Uterus (tissue), 4 donors: Measurements from ENCODE around the gene LIFR. TPM values are rescaled to one million over a fixed set of nuclear protein-coding genes. Genes with fewer than 3 reads are reported as not detected.

Experiments
- DNase-seq, 2 donors: peaks; one replicate each; pipeline ENCODE4 v3.0.0-alpha.2; 2019 to 2020
- H3K27ac ChIP-seq, 2 donors: fragments of 200-600 bp; sonication (generic); 1 replicate in 1 of 2; 2 replicates in 1 of 2; pipeline ENCODE4 v1.5.1; 2016 to 2018
- H3K27me3 ChIP-seq, 2 donors: fragments of 200-600 bp; sonication (generic); one replicate each; pipeline ENCODE4 v1.5.1; 2018 to 2019; ENCODE audit warnings: control low read depth in 1 of 2
- H3K36me3 ChIP-seq, 2 donors: fragments of 200-600 bp; sonication (generic); one replicate each; pipeline ENCODE4 v1.5.1; 2019; ENCODE audit warnings: control low read depth in 1 of 2
- H3K4me1 ChIP-seq, 2 donors: fragments of 200-600 bp; sonication (generic); one replicate each; pipeline ENCODE4 v1.5.1; 2018 to 2019; ENCODE audit warnings: control low read depth in 1 of 2
- H3K4me3 ChIP-seq, 2 donors: fragments of 200-600 bp; sonication (generic); 1 replicate in 1 of 2; 2 replicates in 1 of 2; pipeline ENCODE4 v1.5.1; 2018 to 2019; ENCODE audit warnings: mild to moderate bottlenecking in 1 of 2
- H3K9me3 ChIP-seq, 2 donors: fragments of 200-600 bp; sonication (generic); one replicate each; pipeline ENCODE4 v1.5.1; 2019; ENCODE audit warnings: control low read depth in 1 of 2
- POLR2A ChIP-seq, 2 donors: fragments of 450-650 bp; IDR thresholded peaks; one replicate each; pipeline ENCODE4 v1.6.1; 2016; ENCODE audit warnings: antibody characterized with exemption in 2 of 2, mild to moderate bottlenecking in 1 of 2, moderate library complexity in 1 of 2
- intact Hi-C: fragments of 100-400 bp; cut with DNase I; formaldehyde crosslinking; loops from one replicate; pipeline ENCODE4 v1.15.1; 2023; ENCODE audit warnings: low total_unique reads
- total RNA-seq, 4 donors: library from RNA; depleted of rRNA in 3 of 4; stranded (reverse); fragments of >200 nt in 3 of 4; gene quantifications; one replicate each; pipeline versions ENCODE4 v1.1.0 to v1.2.4, GENCODE V29; 2014 to 2023
- TF ChIP-seq, protein P1 (sequence below), 4 experiments: fragments of 200-600 bp in 2 of 4; fragments of 450-650 bp in 2 of 4; sonication (generic) in 2 of 4; IDR thresholded peaks; one replicate each; pipeline ENCODE4 v1.5.1; 2016 to 2019; ENCODE audit warnings: antibody characterized with exemption in 4 of 4, mild to moderate bottlenecking in 2 of 4, moderate library complexity in 1 of 4
- donor health status: DM: yes; HTN: yes; CAD: no.

LIFR gene
- total RNA-seq, 4 donors from 2014 or later = 141 to 310 (median 232) TPM

DNA sequence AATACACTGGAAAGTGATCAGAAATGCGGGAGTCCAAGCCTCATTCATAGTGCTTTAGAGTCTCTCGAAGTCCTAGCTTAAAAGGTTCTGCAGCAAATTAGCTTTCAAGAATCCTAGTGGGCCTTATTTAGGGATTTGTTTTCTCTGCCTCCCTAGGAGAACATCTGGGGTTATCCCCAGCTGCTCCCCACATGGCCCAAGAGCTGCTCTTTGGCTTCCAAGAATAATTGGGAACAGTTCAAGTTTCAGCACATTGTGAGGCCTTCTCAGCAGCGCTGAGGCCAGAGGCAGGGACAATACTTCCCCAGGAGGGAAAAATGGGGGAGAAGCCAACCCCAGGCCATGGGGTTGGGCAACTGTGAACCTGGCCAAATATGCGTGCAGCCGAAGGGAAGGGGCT, 108.7 kb downstream of the LIFR start:
- no peak for TF ChIP-seq POLR2A (IDR thresholded peaks at IDR 0.05)
- TF ChIP-seq, protein P1, sequence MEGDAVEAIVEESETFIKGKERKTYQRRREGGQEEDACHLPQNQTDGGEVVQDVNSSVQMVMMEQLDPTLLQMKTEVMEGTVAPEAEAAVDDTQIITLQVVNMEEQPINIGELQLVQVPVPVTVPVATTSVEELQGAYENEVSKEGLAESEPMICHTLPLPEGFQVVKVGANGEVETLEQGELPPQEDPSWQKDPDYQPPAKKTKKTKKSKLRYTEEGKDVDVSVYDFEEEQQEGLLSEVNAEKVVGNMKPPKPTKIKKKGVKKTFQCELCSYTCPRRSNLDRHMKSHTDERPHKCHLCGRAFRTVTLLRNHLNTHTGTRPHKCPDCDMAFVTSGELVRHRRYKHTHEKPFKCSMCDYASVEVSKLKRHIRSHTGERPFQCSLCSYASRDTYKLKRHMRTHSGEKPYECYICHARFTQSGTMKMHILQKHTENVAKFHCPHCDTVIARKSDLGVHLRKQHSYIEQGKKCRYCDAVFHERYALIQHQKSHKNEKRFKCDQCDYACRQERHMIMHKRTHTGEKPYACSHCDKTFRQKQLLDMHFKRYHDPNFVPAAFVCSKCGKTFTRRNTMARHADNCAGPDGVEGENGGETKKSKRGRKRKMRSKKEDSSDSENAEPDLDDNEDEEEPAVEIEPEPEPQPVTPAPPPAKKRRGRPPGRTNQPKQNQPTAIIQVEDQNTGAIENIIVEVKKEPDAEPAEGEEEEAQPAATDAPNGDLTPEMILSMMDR (IDR thresholded peaks at IDR 0.05) = no peak
- intact Hi-C loops = no loop called here
- H3K27ac ChIP-seq = peak overlapping the region; percentile 4 to 35

DNA sequence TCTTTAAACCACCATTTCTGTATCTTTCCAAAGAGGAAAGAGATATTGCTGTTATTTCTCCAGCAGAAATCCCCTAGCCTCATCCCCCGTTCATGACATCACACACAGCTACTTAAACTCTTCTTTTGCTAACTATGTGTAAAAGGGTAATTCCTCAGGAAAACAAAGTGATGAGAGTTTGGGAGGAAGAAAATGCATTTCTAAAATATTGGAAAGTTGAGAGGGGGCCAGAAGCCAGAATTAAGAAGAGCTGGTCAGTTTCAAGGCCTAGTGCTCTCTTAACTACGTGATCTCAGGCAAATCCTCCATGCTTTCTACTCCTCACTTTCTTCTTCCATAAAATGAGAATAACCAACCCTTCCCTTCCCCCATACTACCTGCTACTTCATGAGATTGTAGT, 109.4 kb downstream of the LIFR start:
- Histone ChIP-seq H3K9me3 (no peaks in the 10 kb centered on the region), H3K4me3 (no peak overlapping the region), H3K4me1 (no peaks in the 10 kb centered on the region), H3K27ac (peak overlapping the region; percentile 2 to 4), H3K36me3 (no peaks in the 10 kb centered on the region), H3K27me3 (no peaks in the 10 kb centered on the region)
- intact Hi-C loops = no loop called here
- TF ChIP-seq POLR2A (IDR thresholded peaks at IDR 0.05) = no peak
- TF ChIP-seq, protein P1 (IDR thresholded peaks at IDR 0.05) = no peak
- no peak for DNase-seq

More for the DNA sequence above, 108.7 kb downstream of the LIFR start:
- Histone ChIP-seq H3K36me3 (no peaks in the 10 kb centered on the region), H3K4me1 (no peaks in the 10 kb centered on the region), H3K4me3 (no peak overlapping the region), H3K27me3 (no peaks in the 10 kb centered on the region), H3K9me3 (no peaks in the 10 kb centered on the region)
- peak; percentile 26 to 51 for DNase-seq

DNA sequence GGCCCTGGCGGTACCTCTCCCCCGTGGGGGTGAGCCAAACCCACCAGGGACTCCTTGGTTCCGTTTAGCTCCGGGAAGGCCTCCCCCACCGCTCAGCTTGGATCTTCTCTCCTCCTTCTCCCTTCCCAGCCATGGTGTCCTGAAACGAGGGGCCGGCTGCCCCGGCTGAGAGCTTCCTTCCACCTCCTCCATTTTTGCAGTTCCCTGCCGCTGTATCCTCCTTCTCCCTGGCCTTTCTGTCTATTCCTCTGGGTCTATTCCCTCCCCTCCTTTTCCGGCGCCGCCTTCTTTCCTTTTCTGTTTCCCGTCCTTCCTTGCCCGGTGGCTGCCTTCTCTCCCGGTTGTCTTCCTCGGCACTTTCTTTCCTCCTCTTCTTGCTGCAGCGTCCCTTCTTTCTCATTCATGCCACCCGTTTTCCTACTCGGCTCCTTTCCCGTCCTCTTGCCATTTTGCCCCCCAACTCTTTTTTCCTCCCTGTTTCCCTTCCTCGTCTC, 110.4 kb downstream of the LIFR start:
- DNase-seq = no peak
- intact Hi-C loops = no loop called here

DNA sequence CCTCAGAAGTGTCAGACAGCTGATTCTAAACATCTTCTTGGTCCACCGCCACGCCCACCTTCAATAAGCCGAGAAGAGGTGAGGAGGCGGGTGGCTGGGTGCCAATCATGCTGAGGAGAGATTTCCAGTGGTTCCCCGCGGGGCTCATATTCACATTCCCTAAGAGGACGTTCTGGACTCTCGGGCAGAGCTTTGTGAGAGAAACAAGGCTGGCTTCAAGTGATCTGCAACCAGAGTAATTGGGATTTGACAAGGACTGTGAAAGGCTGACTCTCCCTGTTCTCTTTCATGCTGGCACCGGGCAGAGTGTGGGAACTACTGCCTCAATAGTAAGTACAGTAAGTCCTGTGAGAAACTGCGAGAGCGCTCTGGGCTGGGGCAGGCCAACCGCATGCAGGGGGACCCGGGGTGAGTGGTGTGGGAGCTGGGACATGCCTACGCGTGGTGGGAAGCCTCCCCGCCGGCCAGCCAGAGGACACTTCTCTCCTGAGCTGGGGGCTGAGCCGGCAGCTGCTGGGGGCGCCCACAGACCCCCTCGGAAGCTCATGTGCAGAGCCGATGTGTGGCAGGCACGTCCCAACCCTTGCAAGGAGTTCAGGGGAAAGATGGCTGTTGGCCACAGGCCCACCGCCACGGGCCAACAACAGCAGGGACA, 110.9 kb downstream of the LIFR start:
- DNase-seq = peak; percentile 38 to 48
- no peak for TF ChIP-seq POLR2A (IDR thresholded peaks at IDR 0.05)
- TF ChIP-seq, protein P1 (IDR thresholded peaks at IDR 0.05) = no peak

More for the DNA sequence above, 110.4 kb downstream of the LIFR start:
- H3K9me3 ChIP-seq = no peaks in the 10 kb centered on the region
- H3K27me3 ChIP-seq = no peaks in the 10 kb centered on the region
- TF ChIP-seq, protein P1 (IDR thresholded peaks at IDR 0.05) = no peak
- no peak for TF ChIP-seq POLR2A (IDR thresholded peaks at IDR 0.05)
- H3K27ac ChIP-seq = peak overlapping the region in 1 of 2 donors; percentile 34
- no peak overlapping the region for H3K4me3 ChIP-seq
- H3K4me1 ChIP-seq = no peaks in the 10 kb centered on the region
- no peaks in the 10 kb centered on the region for H3K36me3 ChIP-seq

DNA sequence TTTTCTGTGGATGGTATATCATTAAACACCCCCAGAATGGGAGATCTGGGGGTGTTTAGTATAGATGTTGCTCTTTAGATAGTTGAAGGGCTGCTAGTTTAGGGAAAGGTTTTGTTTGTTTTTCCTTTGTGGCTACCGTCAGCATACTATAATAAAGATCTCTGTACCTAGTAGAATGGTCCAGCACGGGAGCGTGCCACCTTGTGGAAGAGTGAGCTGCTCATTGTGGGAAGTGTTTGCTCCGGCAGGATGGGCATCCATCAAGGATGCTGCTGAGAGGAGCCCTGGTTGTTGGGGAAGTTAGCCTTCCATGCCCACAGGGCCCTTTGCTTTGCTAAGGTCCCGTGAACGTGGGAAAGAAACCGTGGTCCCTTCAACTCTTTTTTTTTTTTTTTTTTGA, 113.1 kb downstream of the LIFR start:
- H3K9me3 ChIP-seq = no peaks in the 10 kb centered on the region
- no peak for DNase-seq
- TF ChIP-seq, protein P1 (IDR thresholded peaks at IDR 0.05) = no peak
- no peak for TF ChIP-seq POLR2A (IDR thresholded peaks at IDR 0.05)
- intact Hi-C loops = no loop called here
- H3K4me1 ChIP-seq = no peaks in the 10 kb centered on the region
- H3K36me3 ChIP-seq = no peaks in the 10 kb centered on the region
- no peak overlapping the region for H3K4me3 ChIP-seq
- no peaks in the 10 kb centered on the region for H3K27me3 ChIP-seq
- no peak overlapping the region for H3K27ac ChIP-seq

More for the DNA sequence above, 110.9 kb downstream of the LIFR start:
- Histone ChIP-seq H3K4me3 (no peak overlapping the region), H3K27ac (peak overlapping the region in 1 of 2 donors; percentile 34), H3K27me3 (no peaks in the 10 kb centered on the region), H3K9me3 (no peaks in the 10 kb centered on the region), H3K4me1 (no peaks in the 10 kb centered on the region), H3K36me3 (no peaks in the 10 kb centered on the region)
- intact Hi-C loops = no loop called here
